DMS114 treated with DMSO at 0.1 percent for 48 hours (cell line): ENCODE data around the gene FAM163A.

Experiments
- DNase-seq: peaks from one replicate; lab custom pipeline; 2025; ENCODE audit not compliant: unreplicated experiment; lab: John Stamatoyannopoulos, UW

FAM163A gene

GRCh38 chr1:179812501-179813292 is 69.6 kb downstream of the FAM163A start:
- no peak for DNase-seq

GRCh38 chr1:179813626-179814545 is 70.8 kb downstream of the FAM163A start:
- no peak for DNase-seq

DNA sequence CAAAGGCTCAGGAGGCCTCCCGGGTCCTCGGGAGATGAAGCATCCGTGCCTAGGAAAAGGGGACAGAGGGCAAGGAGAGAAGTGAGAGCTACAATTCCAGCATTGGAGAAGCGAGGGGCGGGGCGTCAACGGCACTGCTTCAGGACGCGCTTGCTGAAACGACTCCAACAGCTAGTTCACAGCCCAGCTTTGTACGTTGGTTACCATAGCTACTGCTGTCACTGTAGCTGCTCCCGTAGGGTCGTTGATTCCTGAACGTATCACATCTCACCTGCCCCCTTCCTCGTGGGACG is 71.4 kb downstream of the FAM163A start:
- DNase-seq: peak; percentile 75

GRCh38 chr1:179815641-179816040 is 72.5 kb downstream of the FAM163A start:
- DNase-seq: no peak

DNA sequence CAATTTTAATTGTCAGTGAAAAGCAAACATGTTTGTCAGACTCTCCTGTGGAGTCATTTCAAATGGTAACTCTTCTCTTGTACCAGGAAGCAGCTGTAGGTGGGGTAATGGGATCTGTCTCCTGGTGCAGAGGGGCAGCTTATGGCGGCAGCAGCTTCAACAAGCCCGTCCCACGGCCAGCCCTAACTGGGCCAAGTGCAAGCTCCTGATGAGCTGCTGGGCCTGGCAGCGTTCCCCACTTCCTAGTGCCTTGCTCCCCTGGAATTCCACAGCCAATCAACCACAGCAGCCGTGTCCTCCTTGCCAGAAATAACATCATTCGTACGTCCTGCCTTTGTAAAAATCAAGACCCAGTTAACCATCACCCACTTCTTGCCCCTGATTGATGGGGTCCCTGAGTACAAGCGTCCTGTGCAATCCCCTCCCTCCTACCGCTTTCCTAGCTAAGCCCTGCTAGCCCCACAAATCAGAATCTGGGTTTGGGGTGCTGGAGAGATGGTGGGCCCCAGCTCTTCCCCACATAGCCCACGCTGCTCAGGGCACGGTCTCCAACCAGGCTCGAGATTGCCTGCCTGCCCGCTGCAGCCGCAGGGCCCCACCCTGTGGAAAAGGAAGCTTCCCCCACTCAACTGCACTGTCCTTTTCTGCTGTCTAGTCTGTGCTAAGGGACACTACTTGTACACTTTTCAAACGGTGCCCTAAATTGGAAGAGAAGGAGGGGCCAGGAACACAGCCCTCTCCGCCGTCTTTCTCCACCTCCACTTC is 73.3 kb downstream of the FAM163A start:
- no peak for DNase-seq

- DNase-seq: no peak
These were observed 74.0 kb downstream of the FAM163A start for GRCh38 chr1:179817056-179817455.

- DNase-seq: no peak
These were observed 74.7 kb downstream of the FAM163A start for GRCh38 chr1:179817789-179818188.

DNA sequence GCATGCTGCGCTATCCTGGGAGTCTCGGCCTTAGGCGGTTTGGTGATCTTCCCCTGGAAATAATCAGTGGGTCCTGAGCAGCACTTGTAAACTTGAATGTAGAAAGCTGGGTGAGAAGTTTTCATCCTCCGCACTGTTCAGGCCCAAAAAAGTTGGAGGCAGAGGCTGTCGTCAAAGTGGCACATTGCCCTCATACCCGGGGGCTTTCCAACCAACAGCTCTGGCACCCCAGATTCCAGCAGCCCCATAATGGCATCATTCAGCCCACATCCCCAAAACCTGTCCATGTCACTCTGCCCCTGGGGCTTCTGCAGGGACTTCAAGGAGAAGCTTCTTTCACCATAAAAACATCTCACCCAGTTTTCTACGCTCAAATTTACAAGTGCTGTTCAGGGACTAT is 75.2 kb downstream of the FAM163A start:
- no peak for DNase-seq

DNA sequence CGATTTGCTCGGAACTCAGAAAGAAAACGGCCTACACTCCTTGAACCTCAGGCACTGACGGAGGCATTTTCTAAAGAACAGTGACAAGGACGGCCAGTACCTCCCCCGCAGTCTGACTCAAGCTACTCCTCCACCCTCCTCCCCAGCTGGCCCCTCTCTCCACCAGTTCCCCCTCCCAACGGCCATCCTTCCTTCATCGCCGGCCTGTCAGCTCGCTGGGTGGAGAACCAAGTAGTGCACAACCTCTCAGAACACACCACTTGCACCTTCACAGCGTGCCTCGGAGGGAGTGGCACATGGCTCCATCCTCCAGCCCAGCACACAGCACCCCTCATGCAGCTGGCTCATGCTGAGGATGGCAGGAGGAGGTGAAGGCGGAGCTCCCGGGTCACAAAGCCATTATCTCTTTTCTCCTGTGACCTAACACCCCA is 75.7 kb downstream of the FAM163A start:
- no peak for DNase-seq

GRCh38 chr1:179820226-179820970 is 77.3 kb downstream of the FAM163A start:
- DNase-seq: no peak

GRCh38 chr1:179821524-179821923 is 78.4 kb downstream of the FAM163A start:
- no peak for DNase-seq

DNA sequence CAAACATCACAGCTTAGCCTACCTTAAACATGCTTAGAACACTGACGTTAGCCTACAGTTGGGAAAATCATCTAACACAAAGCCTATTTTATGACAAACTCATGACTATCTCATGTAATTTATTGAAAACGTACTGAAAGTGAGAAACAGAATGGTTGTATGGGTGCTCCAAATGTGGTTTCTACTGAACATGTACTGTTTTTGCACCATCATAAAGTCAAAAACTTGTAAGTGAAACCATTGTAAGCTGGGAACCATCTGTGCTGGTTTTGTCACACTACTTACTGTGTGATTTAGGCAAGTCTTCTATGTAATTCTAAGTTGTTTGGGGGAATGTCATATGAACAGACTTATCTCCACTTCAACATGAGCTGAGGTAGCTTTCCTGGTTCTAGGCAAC is 79.0 kb downstream of the FAM163A start:
- DNase-seq: no peak

- DNase-seq: no peak
These were observed 80.6 kb downstream of the FAM163A start for GRCh38 chr1:179823693-179824092.

DNA sequence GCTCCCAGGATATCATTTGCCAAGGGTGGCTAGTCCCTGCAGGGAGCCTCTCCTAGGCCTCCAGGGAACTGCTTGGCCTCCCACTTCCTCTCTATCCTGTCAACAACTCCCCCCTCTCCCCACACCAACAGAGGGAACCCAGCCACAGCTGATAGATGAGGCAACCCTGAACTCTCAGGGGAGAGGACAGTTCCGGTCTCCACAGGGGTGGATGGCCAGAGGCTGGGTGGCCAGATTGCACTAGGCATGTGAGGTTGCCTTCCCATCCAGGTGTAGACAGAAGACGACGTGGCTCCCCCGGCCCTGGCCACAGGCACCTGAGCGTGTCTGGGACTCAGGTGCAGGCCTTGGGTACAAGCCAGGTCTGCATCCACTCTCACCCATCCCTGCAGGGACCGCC is 81.2 kb downstream of the FAM163A start:
- DNase-seq: no peak

DNA sequence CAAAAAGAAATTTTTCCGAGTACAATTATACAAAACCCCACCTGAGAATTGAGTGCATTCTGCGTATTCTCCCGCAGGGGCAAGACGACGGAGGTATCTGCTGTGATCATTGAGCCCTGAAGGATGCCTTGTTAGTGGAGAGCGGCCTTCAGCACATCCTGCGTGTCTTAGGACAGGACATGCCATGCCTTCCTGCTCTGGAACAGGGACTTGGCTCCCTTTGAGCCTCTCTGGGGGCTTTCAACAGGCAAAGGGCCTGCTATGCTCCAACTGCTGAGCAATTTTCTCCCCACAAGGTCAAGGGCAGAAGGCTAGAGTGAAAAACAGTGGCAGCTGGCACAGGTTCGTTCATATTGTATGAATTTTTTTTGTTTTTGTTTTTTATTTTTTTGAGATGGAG is 82.1 kb downstream of the FAM163A start:
- no peak for DNase-seq

- no peak for DNase-seq
These were observed 82.8 kb downstream of the FAM163A start for GRCh38 chr1:179825798-179826460.

DNA sequence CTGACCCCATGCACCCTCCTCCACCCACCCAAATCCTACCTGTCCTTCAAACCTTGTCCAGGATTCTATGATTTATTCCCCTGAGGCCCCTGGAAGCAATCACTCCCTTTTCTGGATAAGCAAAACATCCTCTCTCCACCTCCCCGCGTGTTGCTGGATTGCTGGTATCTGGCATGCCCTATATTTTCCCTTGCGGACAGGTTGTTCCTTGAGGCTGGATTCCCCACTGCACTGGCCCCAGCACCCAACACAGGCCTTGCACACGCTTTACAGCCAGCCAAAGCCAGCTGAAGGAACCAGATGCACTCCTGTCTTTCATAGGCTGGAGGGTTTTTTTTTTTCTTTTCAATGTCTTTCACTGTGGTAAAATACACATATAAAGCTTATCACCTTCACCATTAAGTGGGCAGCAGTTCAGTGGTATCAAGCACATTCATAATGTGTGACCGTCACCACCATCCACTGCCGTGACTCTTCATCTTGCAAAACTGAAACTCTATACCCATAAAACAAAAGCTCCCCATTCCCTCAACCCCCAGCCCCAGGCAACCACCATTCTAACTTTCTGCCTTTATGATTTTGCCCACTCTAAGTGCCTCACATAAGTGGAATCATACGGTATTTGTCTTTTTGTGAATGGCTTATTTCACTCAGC is 83.7 kb downstream of the FAM163A start:
- DNase-seq: no peak

DNA sequence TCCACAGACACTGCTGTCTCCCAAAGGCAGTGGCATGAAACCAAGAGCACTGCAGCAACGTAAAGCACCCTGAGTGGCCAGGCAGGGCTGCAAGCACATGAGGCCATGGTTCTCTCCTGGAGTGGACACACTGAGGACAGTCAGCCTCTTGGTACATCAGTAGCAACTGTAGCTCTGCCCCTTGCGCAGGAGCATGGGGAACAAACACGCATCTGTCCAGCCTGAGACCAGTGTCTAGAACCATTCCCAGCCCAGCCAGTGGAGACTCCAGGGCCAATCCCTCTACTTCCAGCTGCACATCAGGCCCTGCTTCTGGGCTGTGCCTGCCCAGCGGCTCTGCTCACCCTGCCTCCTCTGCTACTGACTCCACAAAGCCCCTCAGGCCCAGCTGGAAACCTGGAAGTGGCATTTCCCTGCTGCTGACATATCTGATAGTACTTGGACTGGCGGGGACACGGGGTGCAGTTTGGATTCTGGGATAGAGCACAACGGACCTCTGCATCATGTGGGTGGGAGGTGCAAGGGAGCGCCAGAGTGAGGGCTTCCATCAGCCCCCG is 85.5 kb downstream of the FAM163A start:
- no peak for DNase-seq

GRCh38 chr1:179831225-179831624 is 88.1 kb downstream of the FAM163A start:
- DNase-seq: no peak
